Stimulated activated naive CD8-positive, alpha-beta T cell treated with anti-CD3 and anti-CD28 coated beads, Interleukin-15, Interleukin-2, amounts not matched to agents 100 ng/mL and 50 ng/mL, for 24 hours (primary cell): ENCODE measurements around the gene TTC33.
"Not testable (repeated sequence)": the region's sequence is repeated elsewhere in the genome, so short reads cannot be mapped to it uniquely, and the experiment has no call there.

Source experiments
- H3K27ac Mint-ChIP-seq: one replicate; pipeline ENCODE4 v1.8.0; 2021; ENCODE audit warnings: mild to moderate bottlenecking, mixed read lengths
- H3K27me3 Mint-ChIP-seq: one replicate; pipeline ENCODE4 v1.8.0; 2021; ENCODE audit warnings: mixed read lengths
- H3K36me3 Mint-ChIP-seq: one replicate; pipeline ENCODE4 v1.8.0; 2021; ENCODE audit warnings: low read depth, mixed read lengths
- H3K4me1 Mint-ChIP-seq: one replicate; pipeline ENCODE4 v1.8.0; 2021; ENCODE audit warnings: low read depth, mixed read lengths
- H3K4me3 Mint-ChIP-seq: one replicate; pipeline ENCODE4 v1.8.0; 2021; ENCODE audit warnings: mild to moderate bottlenecking, mixed read lengths
- H3K9me3 Mint-ChIP-seq: one replicate; pipeline ENCODE4 v1.8.0; 2021; ENCODE audit warnings: mixed read lengths

TTC33 gene

GRCh38 chr5:40614923-40615585 is 140.7 kb downstream of the TTC33 start:
- Mint-ChIP-seq H3K9me3 (peaks cover 3% of the 10 kb centered on the region), H3K4me1 (peaks cover 35% of the 10 kb centered on the region), H3K27me3 (no peaks in the 10 kb centered on the region), H3K27ac (no peak overlapping the region), H3K4me3 (no peak overlapping the region), H3K36me3 (no peaks in the 10 kb centered on the region)

DNA sequence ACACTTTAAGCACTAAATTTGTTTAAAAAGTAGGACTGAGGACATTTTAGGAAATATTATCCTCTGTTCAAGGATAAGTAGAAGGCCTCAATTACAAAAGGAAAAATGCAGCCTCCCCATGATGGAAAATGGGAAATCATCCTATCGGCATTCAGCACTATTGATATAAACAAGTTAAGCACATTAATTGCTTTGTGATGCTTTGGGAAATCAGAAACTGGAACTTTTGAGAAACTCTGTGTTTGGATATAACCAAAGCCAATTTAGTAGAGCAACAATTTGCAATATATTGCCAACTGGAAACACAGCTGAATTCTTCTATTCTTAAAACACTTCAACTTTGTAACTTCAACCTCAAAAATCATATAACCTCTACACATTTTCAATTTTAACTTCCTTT is 141.3 kb downstream of the TTC33 start:
- Mint-ChIP-seq H3K27me3 (no peaks in the 10 kb centered on the region), H3K4me1 (peaks cover 35% of the 10 kb centered on the region), H3K9me3 (peaks cover 3% of the 10 kb centered on the region), H3K36me3 (no peaks in the 10 kb centered on the region), H3K4me3 (no peak overlapping the region), H3K27ac (no peak overlapping the region)

GRCh38 chr5:40607202-40607601 is 148.6 kb downstream of the TTC33 start:
- Mint-ChIP-seq H3K9me3 (peaks cover 3% of the 10 kb centered on the region), H3K27ac (no peak overlapping the region), H3K4me1 (peaks cover 29% of the 10 kb centered on the region), H3K4me3 (no peak overlapping the region), H3K36me3 (no peaks in the 10 kb centered on the region), H3K27me3 (no peaks in the 10 kb centered on the region)

GRCh38 chr5:40606077-40606765 is 149.5 kb downstream of the TTC33 start:
- Mint-ChIP-seq H3K4me3 (peak overlapping the region; percentile 33), H3K36me3 (no peaks in the 10 kb centered on the region), H3K4me1 (peaks cover 39% of the 10 kb centered on the region), H3K9me3 (peaks cover 3% of the 10 kb centered on the region), H3K27ac (no peak overlapping the region), H3K27me3 (no peaks in the 10 kb centered on the region)

GRCh38 chr5:40605295-40605958 is 150.3 kb downstream of the TTC33 start:
- H3K27ac Mint-ChIP-seq: no peak overlapping the region
- no peaks in the 10 kb centered on the region for H3K9me3 Mint-ChIP-seq
- H3K4me1 Mint-ChIP-seq: peaks cover 47% of the 10 kb centered on the region
- H3K36me3 Mint-ChIP-seq: no peaks in the 10 kb centered on the region
- H3K27me3 Mint-ChIP-seq: no peaks in the 10 kb centered on the region
- H3K4me3 Mint-ChIP-seq: peak overlapping the region; percentile 33

- peaks cover 57% of the 10 kb centered on the region for H3K4me1 Mint-ChIP-seq
- H3K27ac Mint-ChIP-seq: no peak overlapping the region
Observed at GRCh38 chr5:40603378-40603777, 152.4 kb downstream of the TTC33 start.

DNA sequence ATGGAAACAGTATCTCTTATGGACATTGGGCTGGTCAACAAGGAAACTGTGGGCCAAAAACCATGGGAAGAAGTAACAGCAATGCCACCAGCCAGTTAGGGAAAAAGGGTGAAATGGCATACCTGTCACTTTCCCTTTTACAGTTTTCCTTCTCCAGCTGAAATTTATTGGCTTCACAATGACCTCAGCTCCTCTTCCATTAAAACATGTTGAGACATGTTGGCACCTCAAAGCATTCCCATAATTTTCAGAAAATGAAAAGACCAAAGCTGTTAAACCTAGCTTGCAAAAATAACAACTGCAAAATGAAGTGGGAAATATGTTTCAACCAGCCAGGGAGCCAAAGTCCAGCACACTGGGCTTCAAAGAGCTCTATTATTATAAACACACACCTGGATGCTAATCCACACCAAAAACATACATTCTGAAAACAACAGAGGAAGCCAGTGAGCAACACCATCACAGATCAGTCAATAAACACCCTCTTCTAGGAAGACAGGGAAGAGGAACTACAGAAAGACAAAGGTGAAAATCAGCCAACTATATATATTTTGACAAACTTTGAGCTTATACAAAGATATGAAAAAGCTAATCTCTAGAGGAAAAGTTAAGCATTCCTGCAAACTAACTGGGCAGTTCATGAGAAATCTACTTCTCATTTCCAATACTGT is 154.4 kb downstream of the TTC33 start:
- no peaks in the 10 kb centered on the region for H3K9me3 Mint-ChIP-seq
- H3K27ac Mint-ChIP-seq: peak overlapping the region; percentile 8
- H3K4me1 Mint-ChIP-seq: peaks cover 51% of the 10 kb centered on the region
- H3K27me3 Mint-ChIP-seq: no peaks in the 10 kb centered on the region
- H3K4me3 Mint-ChIP-seq: no peak overlapping the region
- no peaks in the 10 kb centered on the region for H3K36me3 Mint-ChIP-seq

More at GRCh38 chr5:40603378-40603777, 152.4 kb downstream of the TTC33 start:
- Mint-ChIP-seq H3K36me3 (no peaks in the 10 kb centered on the region), H3K4me3 (no peak overlapping the region), H3K27me3 (no peaks in the 10 kb centered on the region), H3K9me3 (no peaks in the 10 kb centered on the region)

DNA sequence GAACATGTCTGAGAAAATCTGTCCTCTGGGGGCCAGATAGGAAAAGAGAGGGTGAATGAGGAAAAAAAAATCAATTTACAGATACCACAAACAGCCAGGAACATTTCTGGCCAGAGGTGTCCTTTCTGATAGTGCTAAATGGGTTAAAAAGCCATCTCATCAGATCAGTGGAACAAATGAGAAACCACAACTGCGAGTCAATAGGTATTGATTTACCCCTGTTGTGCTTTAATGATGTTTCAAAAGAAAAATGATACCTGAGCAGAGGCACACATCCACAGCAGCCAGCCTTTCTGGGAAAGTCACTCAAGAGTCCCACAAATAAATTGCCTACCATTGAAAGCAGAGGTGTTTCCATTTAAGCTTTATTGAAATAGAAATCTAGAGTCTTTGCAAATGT is 155.4 kb downstream of the TTC33 start:
- Mint-ChIP-seq H3K36me3 (no peaks in the 10 kb centered on the region), H3K9me3 (no peaks in the 10 kb centered on the region), H3K27me3 (no peaks in the 10 kb centered on the region), H3K4me3 (no peak overlapping the region), H3K27ac (peak overlapping the region; percentile 41), H3K4me1 (peaks cover 41% of the 10 kb centered on the region)

GRCh38 chr5:40599676-40600075 is 156.1 kb downstream of the TTC33 start:
- Mint-ChIP-seq H3K4me3 (no peak overlapping the region), H3K36me3 (no peaks in the 10 kb centered on the region), H3K27ac (peak overlapping the region; percentile 21), H3K4me1 (peaks cover 38% of the 10 kb centered on the region), H3K27me3 (no peaks in the 10 kb centered on the region), H3K9me3 (no peaks in the 10 kb centered on the region)

DNA sequence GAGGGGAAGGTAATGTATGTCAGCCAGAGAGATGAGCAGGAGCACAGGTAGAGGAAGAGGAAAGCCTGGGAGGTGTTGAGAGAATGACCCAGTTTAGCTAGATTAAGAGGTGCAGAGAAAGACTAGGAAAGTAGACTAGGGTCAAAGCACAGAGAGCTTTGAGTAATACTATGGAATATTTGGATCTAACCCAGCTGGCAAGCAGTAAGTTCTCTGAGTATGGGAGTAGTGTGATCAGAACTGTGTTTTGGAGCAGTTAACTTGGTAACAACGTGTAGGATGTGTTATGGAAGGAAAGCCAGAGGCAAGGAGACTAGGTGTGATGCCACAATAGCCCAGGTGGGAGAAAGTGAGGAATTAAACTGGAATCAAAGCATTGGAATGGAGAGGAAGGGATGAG is 160.9 kb downstream of the TTC33 start:
- H3K9me3 Mint-ChIP-seq: peaks cover 5% of the 10 kb centered on the region
- no peaks in the 10 kb centered on the region for H3K36me3 Mint-ChIP-seq
- H3K4me1 Mint-ChIP-seq: peaks cover 26% of the 10 kb centered on the region
- no peaks in the 10 kb centered on the region for H3K27me3 Mint-ChIP-seq
- no peak overlapping the region for H3K27ac Mint-ChIP-seq
- no peak overlapping the region for H3K4me3 Mint-ChIP-seq

GRCh38 chr5:40591727-40592396 is 163.9 kb downstream of the TTC33 start:
- peaks cover 19% of the 10 kb centered on the region for H3K4me1 Mint-ChIP-seq
- not testable (repeated sequence) for H3K4me3 Mint-ChIP-seq, H3K27me3 Mint-ChIP-seq, H3K9me3 Mint-ChIP-seq, H3K27ac Mint-ChIP-seq, H3K36me3 Mint-ChIP-seq

DNA sequence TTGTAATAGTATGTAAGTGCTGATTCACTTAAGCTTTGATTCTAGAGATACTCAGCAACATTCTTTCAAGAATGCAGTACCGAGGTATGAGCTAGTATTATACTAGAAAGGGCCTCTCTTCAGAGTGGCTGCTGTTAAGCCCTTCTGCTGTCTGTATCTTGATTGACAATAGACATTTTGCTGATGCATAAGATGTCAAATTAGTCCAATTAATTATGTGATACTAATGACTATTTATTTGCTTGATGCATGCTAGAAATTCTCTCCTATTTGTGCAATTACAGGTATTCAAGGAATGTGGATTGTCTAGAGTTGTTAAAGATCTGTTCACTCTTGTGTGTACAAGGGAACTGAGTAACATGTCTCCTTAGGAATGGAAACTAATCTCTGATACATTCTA is 168.4 kb downstream of the TTC33 start:
- H3K4me1 Mint-ChIP-seq: peaks cover 28% of the 10 kb centered on the region
- no peaks in the 10 kb centered on the region for H3K36me3 Mint-ChIP-seq
- H3K27me3 Mint-ChIP-seq: no peaks in the 10 kb centered on the region
- no peak overlapping the region for H3K4me3 Mint-ChIP-seq
- H3K27ac Mint-ChIP-seq: no peak overlapping the region
- H3K9me3 Mint-ChIP-seq: peaks cover 8% of the 10 kb centered on the region

DNA sequence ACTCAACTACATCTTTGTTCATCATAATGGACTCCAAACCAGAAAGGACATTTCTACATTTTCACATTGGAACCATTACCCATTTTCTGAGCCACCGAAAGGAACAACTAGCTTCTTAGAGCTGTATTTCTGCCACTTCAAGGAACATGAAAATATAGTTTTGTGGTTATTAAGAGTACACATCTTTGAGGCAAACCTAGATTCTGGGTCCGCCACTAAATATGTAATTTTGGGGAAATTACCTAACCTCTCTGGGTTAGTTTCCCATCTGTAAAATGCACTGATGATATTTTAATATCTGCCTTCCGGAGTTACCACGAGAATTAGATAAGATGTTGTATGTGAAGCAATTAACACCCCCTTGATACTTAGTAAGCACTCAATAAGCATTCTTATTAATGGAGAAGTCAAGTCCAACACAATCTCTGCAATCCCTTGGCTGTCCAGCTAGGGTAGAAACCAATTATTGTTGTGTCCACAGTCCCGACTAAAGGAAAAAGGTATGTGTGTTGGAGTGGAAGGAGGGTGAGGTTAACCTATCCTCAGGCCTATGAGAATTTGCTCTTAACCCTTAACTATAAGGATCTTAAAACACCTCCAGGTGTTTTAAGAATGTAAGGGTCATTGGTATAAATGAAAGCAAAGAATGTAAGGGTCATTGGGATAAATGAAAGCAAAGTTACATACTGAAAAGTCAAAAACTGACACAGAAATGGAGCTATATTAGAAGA is 170.1 kb downstream of the TTC33 start:
- Mint-ChIP-seq H3K4me1 (peaks cover 19% of the 10 kb centered on the region), H3K4me3 (no peak overlapping the region), H3K36me3 (no peaks in the 10 kb centered on the region), H3K27ac (no peak overlapping the region), H3K27me3 (no peaks in the 10 kb centered on the region), H3K9me3 (peaks cover 8% of the 10 kb centered on the region)

DNA sequence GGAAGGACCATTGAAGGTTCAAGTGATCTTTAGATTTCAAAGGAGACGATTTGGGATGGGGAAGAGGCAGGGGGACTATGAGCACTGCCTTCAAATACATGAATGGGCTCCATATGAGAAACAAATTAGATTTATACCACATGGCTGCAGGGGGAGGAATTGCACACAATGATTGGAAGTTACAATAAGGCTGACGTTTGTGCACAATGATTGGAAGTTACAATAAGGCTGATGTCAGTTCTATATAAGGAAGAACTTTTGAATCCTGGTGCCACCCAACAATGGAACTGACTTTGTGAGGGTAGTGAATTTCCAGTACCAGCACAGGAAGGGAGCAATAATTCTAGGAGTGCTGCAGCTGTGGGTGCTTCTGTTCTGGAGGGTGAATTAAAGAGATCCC is 171.7 kb downstream of the TTC33 start:
- Mint-ChIP-seq H3K36me3 (no peaks in the 10 kb centered on the region), H3K9me3 (peaks cover 3% of the 10 kb centered on the region), H3K4me3 (no peak overlapping the region), H3K27ac (no peak overlapping the region), H3K4me1 (peaks cover 28% of the 10 kb centered on the region), H3K27me3 (no peaks in the 10 kb centered on the region)
